Upper lobe of left lung (tissue), 6 donors: Measurements from ENCODE around the gene PHKG1. TPM values are rescaled to one million over a fixed set of nuclear protein-coding genes. Genes with fewer than 3 reads are reported as not detected.
"Not testable (repeated sequence)": the region's sequence is repeated elsewhere in the genome, so short reads cannot be mapped to it uniquely, and the experiment has no call there.

Source experiments
- ATAC-seq, 2 donors: fragments of 200-7000 bp; cut with Tn5 transposase; one replicate each; pipeline ENCODE4 v1.9.1; 2022; ENCODE audit warnings: mild to moderate bottlenecking in 2 of 2, moderate library complexity in 2 of 2; ENCODE audit not compliant: low FRiP score in 2 of 2
- DNase-seq, 2 donors: peaks; one replicate each; pipeline ENCODE4 v3.0.0-alpha.2; 2019 to 2020
- H3K27ac ChIP-seq, 4 donors: fragments of 200-600 bp; sonication (generic); one replicate each; pipeline ENCODE4 v1.5.1; 2016 to 2019
- H3K27me3 ChIP-seq, 4 donors: fragments of 200-600 bp; sonication (generic); one replicate each; pipeline ENCODE4 v1.5.1; 2017 to 2019
- H3K36me3 ChIP-seq, 4 donors: fragments of 200-600 bp; sonication (generic); one replicate each; pipeline ENCODE4 v1.5.1; 2016 to 2019
- H3K4me1 ChIP-seq, 4 donors: fragments of 200-600 bp; sonication (generic); one replicate each; pipeline ENCODE4 v1.5.1; 2018 to 2019
- H3K4me3 ChIP-seq, 4 donors: fragments of 200-600 bp; sonication (generic); one replicate each; pipeline ENCODE4 v1.5.1; 2017 to 2019; ENCODE audit warnings: mild to moderate bottlenecking in 2 of 4, moderate library complexity in 1 of 4
- H3K9me3 ChIP-seq, 4 donors: fragments of 200-600 bp; sonication (generic); one replicate each; pipeline ENCODE4 v1.5.1; 2018 to 2019
- EP300 ChIP-seq, 4 donors: sonication (generic); formaldehyde crosslinking; IDR thresholded peaks; one replicate each; pipeline ENCODE4 v1.5.1; 2017; ENCODE audit warnings: antibody characterized with exemption in 4 of 4, control low read depth in 2 of 4
- POLR2A ChIP-seq, 4 donors: fragments of 450-650 bp; IDR thresholded peaks; one replicate each; pipeline ENCODE4 v1.5.1; 2016 to 2017; ENCODE audit warnings: antibody characterized with exemption in 4 of 4, mild to moderate bottlenecking in 2 of 4
- POLR2AphosphoS5 ChIP-seq, 2 donors: sonication (generic); formaldehyde crosslinking; IDR thresholded peaks; one replicate each; pipeline ENCODE4 v1.5.1; 2017; ENCODE audit warnings: antibody characterized with exemption in 2 of 2
- WGBS, 2 donors: methylation state at CpG; one replicate each; pipeline ENCODE4 v1.1.5; 2017 to 2018; 5-methylcytosine and 5-hydroxymethylcytosine counted together
- total RNA-seq, 6 donors: library from RNA; depleted of rRNA in 4 of 6; stranded (reverse); fragments of >200 nt in 4 of 6; gene quantifications; one replicate each; pipeline versions ENCODE4 v1.1.0 to v1.2.1, GENCODE V29; 2016 to 2021
- TF ChIP-seq, protein P1 (sequence below), 6 experiments: fragments of 450-650 bp in 4 of 6; fragments of 200-600 bp in 2 of 6; sonication (generic) in 2 of 6; IDR thresholded peaks; one replicate each; pipeline ENCODE4 v1.5.1; 2016 to 2019; ENCODE audit warnings: antibody characterized with exemption in 6 of 6
- donor health status: DM: no; HTN: no; CAD: no; lungs with moderate emphysema.
- donor health status: DM: no; HTN: yes; CAD: no; lungs with severe emphysema.

PHKG1 gene
- total RNA-seq, 6 donors from 2014 or later, result 0.30 to 2.4 (median 0.60) TPM; not detected in 1

DNA sequence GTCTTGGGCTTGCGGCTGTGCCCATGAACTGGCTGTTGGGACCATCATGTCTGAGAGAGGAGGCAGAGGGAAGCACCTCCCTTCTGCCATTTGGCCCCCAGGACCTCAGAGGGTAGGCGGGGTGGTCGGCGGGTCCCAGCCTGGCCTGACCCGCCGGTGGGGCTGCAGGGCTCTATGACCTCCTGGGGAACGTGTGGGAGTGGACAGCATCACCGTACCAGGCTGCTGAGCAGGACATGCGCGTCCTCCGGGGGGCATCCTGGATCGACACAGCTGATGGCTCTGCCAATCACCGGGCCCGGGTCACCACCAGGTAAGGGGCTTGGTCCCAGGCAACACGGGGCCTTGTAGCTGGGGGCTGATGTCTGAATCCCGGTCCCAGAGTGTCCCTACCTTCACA is 14.6 kb downstream of the PHKG1 start:
- Histone ChIP-seq H3K4me1 (peaks cover 4 to 15% (median 8%) of the 10 kb centered on the region in 4 donors), H3K4me3 (no peak overlapping the region), H3K27ac (no peak overlapping the region), H3K27me3 (no peaks in the 10 kb centered on the region), H3K36me3 (peaks cover 3 to 38% (median 27%) of the 10 kb centered on the region in 4 donors), H3K9me3 (no peaks in the 10 kb centered on the region)
- TF ChIP-seq, protein P1, sequence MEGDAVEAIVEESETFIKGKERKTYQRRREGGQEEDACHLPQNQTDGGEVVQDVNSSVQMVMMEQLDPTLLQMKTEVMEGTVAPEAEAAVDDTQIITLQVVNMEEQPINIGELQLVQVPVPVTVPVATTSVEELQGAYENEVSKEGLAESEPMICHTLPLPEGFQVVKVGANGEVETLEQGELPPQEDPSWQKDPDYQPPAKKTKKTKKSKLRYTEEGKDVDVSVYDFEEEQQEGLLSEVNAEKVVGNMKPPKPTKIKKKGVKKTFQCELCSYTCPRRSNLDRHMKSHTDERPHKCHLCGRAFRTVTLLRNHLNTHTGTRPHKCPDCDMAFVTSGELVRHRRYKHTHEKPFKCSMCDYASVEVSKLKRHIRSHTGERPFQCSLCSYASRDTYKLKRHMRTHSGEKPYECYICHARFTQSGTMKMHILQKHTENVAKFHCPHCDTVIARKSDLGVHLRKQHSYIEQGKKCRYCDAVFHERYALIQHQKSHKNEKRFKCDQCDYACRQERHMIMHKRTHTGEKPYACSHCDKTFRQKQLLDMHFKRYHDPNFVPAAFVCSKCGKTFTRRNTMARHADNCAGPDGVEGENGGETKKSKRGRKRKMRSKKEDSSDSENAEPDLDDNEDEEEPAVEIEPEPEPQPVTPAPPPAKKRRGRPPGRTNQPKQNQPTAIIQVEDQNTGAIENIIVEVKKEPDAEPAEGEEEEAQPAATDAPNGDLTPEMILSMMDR (IDR thresholded peaks at IDR 0.05), result no peak
- TF ChIP-seq EP300 (IDR thresholded peaks at IDR 0.05) (no peak), POLR2AphosphoS5 (IDR thresholded peaks at IDR 0.05) (no peak), POLR2A (IDR thresholded peaks at IDR 0.05) (no peak)
- DNase-seq (peak; percentile 18 to 75), ATAC-seq (no peak)
- WGBS, 2 donors, result 94 to 97% methylated on average over 11 to 14 of the region's 16 CpGs

DNA sequence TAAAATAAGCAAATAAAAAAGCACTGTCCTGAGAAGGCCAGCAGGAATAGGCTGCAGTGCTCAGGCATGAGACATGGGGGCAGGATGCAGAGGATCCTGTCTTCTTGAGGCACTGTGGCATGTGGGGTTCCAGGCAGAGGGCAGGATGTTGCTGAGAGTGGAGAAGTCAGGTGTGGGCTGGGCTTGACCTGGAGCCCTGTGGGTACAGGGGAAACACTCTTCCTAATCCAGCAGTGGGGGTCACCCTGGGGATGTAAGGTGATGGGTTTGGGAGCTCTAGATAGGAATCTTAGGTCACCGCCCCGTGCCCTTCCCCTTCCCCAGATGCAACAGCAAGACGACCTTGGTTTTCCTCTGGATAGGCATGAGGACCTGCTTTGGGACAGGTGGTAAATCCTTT is 15.1 kb downstream of the PHKG1 start:
- H3K4me3 ChIP-seq, result no peak overlapping the region
- peaks cover 4 to 15% (median 8%) of the 10 kb centered on the region in 4 donors for H3K4me1 ChIP-seq
- WGBS, 2 donors, result 80 to 90% methylated on average over 1 to 3 of the region's 3 CpGs
- H3K27me3 ChIP-seq, result no peaks in the 10 kb centered on the region
- TF ChIP-seq POLR2A (IDR thresholded peaks at IDR 0.05) (no peak), EP300 (IDR thresholded peaks at IDR 0.05) (no peak), POLR2AphosphoS5 (IDR thresholded peaks at IDR 0.05) (no peak)
- TF ChIP-seq, protein P1 (IDR thresholded peaks at IDR 0.05), result no peak
- ATAC-seq, result no peak
- H3K27ac ChIP-seq, result no peak overlapping the region
- no peaks in the 10 kb centered on the region for H3K9me3 ChIP-seq
- peaks cover 3 to 43% (median 29%) of the 10 kb centered on the region in 4 donors for H3K36me3 ChIP-seq
- peak in 1 of 2 donors; percentile 8 for DNase-seq

DNA sequence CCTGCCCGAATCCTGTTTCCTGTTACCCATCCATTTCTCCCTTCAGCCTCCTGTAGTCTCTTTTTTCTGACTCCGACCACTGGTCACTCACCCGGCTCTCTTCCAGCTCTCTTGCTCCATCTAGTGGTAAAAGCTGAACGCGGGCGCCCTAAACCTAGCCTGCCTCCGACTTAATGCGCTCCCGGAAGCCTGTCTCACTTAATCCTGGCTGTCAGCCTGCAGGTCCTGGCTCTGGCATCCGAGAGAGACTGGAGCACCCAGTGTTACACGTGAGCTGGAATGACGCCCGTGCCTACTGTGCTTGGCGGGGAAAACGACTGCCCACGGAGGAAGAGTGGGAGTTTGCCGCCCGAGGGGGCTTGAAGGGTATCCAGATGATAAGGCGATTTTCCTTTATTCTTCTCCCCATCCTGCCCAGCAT is 18.4 kb downstream of the PHKG1 start:
- ATAC-seq (peak; percentile 95 to 97), DNase-seq (peak in 1 of 2 donors; percentile 91)
- WGBS, 2 donors, result 14 to 27% methylated on average over 18 to 19 of the region's 19 CpGs
- H3K4me3 ChIP-seq, result no peak overlapping the region
- TF ChIP-seq POLR2AphosphoS5 (IDR thresholded peaks at IDR 0.05) (no peak), POLR2A (IDR thresholded peaks at IDR 0.05) (peak in 1 of 4 donors; percentile 8)
- TF ChIP-seq, protein P1 (IDR thresholded peaks at IDR 0.05), result peak; percentile 82 to 91 (median 88)
- peaks cover 3 to 10% (median 4%) of the 10 kb centered on the region in 4 donors for H3K4me1 ChIP-seq
- peak overlapping the region in 1 of 4 donors; percentile 36 for H3K27ac ChIP-seq
- peaks cover 10 to 54% (median 31%) of the 10 kb centered on the region in 4 donors for H3K36me3 ChIP-seq
- no peaks in the 10 kb centered on the region for H3K9me3 ChIP-seq
- H3K27me3 ChIP-seq, result no peaks in the 10 kb centered on the region

DNA sequence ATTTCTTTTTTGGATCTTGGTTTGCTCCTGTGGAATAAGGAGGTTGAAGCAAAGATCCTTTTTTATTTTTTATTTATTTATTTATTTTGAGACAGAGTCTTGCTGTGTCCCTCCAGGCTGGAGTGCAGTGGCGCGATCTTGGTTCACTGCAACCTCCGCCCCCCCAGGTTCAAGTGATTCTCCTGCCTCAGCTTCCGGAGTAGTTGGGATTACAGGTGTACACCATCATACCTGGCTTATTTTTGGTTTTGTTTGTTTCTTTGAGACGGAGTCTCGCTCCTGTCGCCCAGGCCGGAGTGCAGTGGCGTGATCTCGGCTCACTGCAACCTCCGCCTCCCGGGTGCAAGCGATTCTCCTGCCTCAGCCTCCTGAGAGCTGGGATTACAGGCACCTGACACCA is 26.4 kb downstream of the PHKG1 start:
- Histone ChIP-seq H3K36me3 (peaks cover 11 to 53% (median 25%) of the 10 kb centered on the region in 4 donors), H3K4me1 (peaks cover 8 to 16% (median 10%) of the 10 kb centered on the region in 4 donors)
- peak in 1 of 2 donors; percentile 3 for DNase-seq
- H3K27ac ChIP-seq, ATAC-seq, H3K4me3 ChIP-seq, H3K9me3 ChIP-seq, H3K27me3 ChIP-seq: not testable (repeated sequence)
- WGBS, 2 donors, result 93 to 97% methylated on average over 13 of the region's 13 CpGs

DNA sequence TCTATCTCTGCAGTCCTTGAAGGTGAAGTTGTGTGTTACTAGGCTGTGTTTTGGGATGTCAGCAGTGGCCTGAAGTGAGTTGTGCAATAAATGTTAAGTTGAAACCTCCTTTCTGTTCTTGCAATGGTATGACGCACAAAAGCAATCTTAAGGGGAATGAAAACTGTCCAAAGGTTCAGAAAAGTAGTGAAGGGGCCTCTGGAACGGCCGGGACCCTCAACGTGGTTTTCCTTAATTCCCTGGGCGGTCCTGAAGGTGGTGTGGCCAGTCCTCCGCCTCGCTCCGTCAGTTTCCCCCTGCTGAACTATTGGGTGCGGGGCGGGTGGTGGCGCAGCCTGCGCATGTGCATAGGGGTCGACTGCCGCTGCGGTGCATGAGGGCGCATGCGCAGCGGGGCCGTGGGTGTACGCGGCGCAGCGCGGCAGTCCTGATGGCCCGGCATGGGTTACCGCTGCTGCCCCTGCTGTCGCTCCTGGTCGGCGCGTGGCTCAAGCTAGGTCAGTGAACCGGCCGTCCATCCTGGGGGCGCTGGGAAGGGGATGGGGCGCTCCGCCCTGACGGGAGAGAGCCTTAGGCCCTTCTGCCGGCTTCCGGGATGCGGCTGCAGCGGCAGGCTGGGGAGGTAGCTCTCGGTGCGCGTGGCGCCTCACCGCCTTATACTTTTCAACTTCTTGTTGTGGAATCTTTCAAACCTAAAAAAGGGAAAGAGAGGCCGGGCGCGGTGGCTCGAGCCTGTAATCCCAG is 28.7 kb downstream of the PHKG1 start, which contains the start of gene SUMF2:
Gene SUMF2 (plus strand): TSS at position 405 of the 744 bp plus-strand sequence. CDS start 26 bp downstream, at position 431.
- Histone ChIP-seq H3K27ac (peak within 1 kb of the TSS; percentile 87 to 94 (median 90)), H3K36me3 (peaks cover 12 to 52% (median 30%) of the 10 kb centered on the region in 4 donors), H3K4me1 (peaks cover 8 to 16% (median 10%) of the 10 kb centered on the region in 4 donors), H3K4me3 (peak within 1 kb of the TSS; percentile 71 to 97 (median 85)), H3K9me3 (no peaks in the 10 kb centered on the region), H3K27me3 (no peaks in the 10 kb centered on the region)
- TF ChIP-seq EP300 (IDR thresholded peaks at IDR 0.05), result no peak
- peak in 3 of 4 donors; percentile 82 to 94 (median 84) for TF ChIP-seq POLR2A (IDR thresholded peaks at IDR 0.05)
- TF ChIP-seq, protein P1 (IDR thresholded peaks at IDR 0.05), result peak; percentile 17 to 51 (median 34)
- TF ChIP-seq POLR2AphosphoS5 (IDR thresholded peaks at IDR 0.05), result peak; percentile 93 to 95
- 1% methylated on average over 21 to 44 of the region's 49 CpGs for WGBS, 2 donors
- DNase-seq (peak; percentile 94 to 98), ATAC-seq (peak; percentile 98 to 99)
